ENCODE measurements around the gene PSD4.

DNA sequence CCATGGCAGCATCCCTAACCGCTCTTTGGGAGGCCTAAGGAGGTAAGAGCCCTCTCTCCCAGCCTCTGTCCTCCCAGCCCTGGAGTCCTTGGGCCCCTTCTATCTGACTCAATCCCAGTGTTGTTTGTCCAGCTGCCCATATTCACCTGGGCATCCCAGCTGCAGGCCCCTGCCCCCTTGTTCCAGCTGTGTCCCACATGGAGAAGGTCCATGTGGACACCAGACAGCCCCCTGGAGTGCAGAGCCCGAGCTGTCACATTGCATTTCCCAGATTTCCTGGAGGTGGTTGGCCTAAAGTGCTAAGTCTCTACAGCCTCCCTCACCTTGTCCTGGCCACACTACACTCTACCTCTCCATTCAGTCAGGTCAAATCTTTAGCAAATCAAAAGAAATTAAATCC, 42.5 kb downstream of the PSD4 start:
- TF ChIP-seq POLR2A (IDR thresholded peaks at IDR 0.05): no peak
- TF ChIP-seq, protein P1, sequence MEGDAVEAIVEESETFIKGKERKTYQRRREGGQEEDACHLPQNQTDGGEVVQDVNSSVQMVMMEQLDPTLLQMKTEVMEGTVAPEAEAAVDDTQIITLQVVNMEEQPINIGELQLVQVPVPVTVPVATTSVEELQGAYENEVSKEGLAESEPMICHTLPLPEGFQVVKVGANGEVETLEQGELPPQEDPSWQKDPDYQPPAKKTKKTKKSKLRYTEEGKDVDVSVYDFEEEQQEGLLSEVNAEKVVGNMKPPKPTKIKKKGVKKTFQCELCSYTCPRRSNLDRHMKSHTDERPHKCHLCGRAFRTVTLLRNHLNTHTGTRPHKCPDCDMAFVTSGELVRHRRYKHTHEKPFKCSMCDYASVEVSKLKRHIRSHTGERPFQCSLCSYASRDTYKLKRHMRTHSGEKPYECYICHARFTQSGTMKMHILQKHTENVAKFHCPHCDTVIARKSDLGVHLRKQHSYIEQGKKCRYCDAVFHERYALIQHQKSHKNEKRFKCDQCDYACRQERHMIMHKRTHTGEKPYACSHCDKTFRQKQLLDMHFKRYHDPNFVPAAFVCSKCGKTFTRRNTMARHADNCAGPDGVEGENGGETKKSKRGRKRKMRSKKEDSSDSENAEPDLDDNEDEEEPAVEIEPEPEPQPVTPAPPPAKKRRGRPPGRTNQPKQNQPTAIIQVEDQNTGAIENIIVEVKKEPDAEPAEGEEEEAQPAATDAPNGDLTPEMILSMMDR (IDR thresholded peaks at IDR 0.05): no peak

Measured in adrenal gland (tissue), 5 donors.